ENCODE results near the gene SEC16A.

The SEC16A gene

GRCh38 chr9:136482793-136483588 lies at the start of gene SEC16A:
Gene SEC16A, minus strand, starts transcription at chr9:136483040. Its CDS starts 5,425 bp downstream, at chr9:136477615.
- DNase-seq: peak; percentile 98

GRCh38 chr9:136531904-136532798 lies 49.3 kb upstream of the SEC16A start:
- DNase-seq: no peak

GRCh38 chr9:136531186-136531903 lies 48.5 kb upstream of the SEC16A start:
- no peak for DNase-seq

- no peak for DNase-seq
Measured at GRCh38 chr9:136530461-136531089, 47.7 kb upstream of the SEC16A start.

GRCh38 chr9:136529516-136530460 lies 46.9 kb upstream of the SEC16A start:
- no peak for DNase-seq

- DNase-seq: no peak
Measured at GRCh38 chr9:136528716-136529341, 46.0 kb upstream of the SEC16A start.

GRCh38 chr9:136527721-136528710 lies 45.2 kb upstream of the SEC16A start:
- no peak for DNase-seq

GRCh38 chr9:136527131-136527530 lies 44.3 kb upstream of the SEC16A start:
- no peak for DNase-seq

- DNase-seq: no peak
Measured at GRCh38 chr9:136526625-136527066, 43.8 kb upstream of the SEC16A start.

- no peak for DNase-seq
Measured at GRCh38 chr9:136525841-136526499, 43.1 kb upstream of the SEC16A start.

- no peak for DNase-seq
Measured at GRCh38 chr9:136525207-136525606, 42.4 kb upstream of the SEC16A start.

- DNase-seq: peak; percentile 66
Measured at GRCh38 chr9:136522314-136523237, 39.7 kb upstream of the SEC16A start.

GRCh38 chr9:136521537-136521936 lies 38.7 kb upstream of the SEC16A start:
- DNase-seq: peak; percentile 73

- no peak for DNase-seq
Measured at GRCh38 chr9:136520053-136520540, 37.3 kb upstream of the SEC16A start.

- DNase-seq: no peak
Measured at GRCh38 chr9:136519263-136520052, 36.6 kb upstream of the SEC16A start.

GRCh38 chr9:136518623-136519022 lies 35.8 kb upstream of the SEC16A start:
- DNase-seq: no peak

GRCh38 chr9:136517950-136518349 lies 35.1 kb upstream of the SEC16A start:
- no peak for DNase-seq

Data from CD4-positive, alpha-beta T cell treated with Interferon gamma for 1 hour (primary cell).